Glutamatergic neuron (in vitro differentiated cells): ENCODE measurements around the gene BBX. TPM values are rescaled to one million over a fixed set of nuclear protein-coding genes. Genes with fewer than 3 reads are reported as not detected.

Experiments used
- DNase-seq: peaks from one replicate; pipeline ENCODE4 v3.0.0; 2022
- H3K27ac Mint-ChIP-seq: one replicate; pipeline ENCODE4 v1.8.0; 2020; ENCODE audit warnings: mild to moderate bottlenecking, mixed read lengths, inconsistent platforms; ENCODE audit not compliant: unreplicated experiment
- H3K27me3 Mint-ChIP-seq: one replicate; pipeline ENCODE4 v1.8.0; 2020; ENCODE audit warnings: mild to moderate bottlenecking, moderate library complexity, mixed read lengths, inconsistent platforms; ENCODE audit not compliant: unreplicated experiment
- H3K36me3 Mint-ChIP-seq: one replicate; pipeline ENCODE4 v1.8.0; 2020; ENCODE audit warnings: mild to moderate bottlenecking, mixed read lengths, inconsistent platforms; ENCODE audit not compliant: unreplicated experiment
- H3K4me1 Mint-ChIP-seq: one replicate; pipeline ENCODE4 v1.8.0; 2020; ENCODE audit warnings: mild to moderate bottlenecking, low read depth, mixed read lengths, inconsistent platforms; ENCODE audit not compliant: unreplicated experiment
- H3K4me3 Mint-ChIP-seq: one replicate; pipeline ENCODE4 v1.8.0; 2020; ENCODE audit warnings: mild to moderate bottlenecking, mixed read lengths, inconsistent platforms; ENCODE audit not compliant: unreplicated experiment
- H3K9me3 Mint-ChIP-seq: one replicate; pipeline ENCODE4 v1.8.0; 2020; ENCODE audit warnings: mild to moderate bottlenecking, moderate library complexity, mixed read lengths, inconsistent platforms; ENCODE audit not compliant: unreplicated experiment
- total RNA-seq: library from RNA; stranded (reverse); fragmentation: NEBNext Ultra II Directional; extraction: Animal tissue kit (Norgen Biotek cat#: 25700); gene quantifications from one replicate; pipeline ENCODE4 v1.2.1, GENCODE V29; 2021; ENCODE audit not compliant: unreplicated experiment
- TF ChIP-seq, protein P1 (sequence below): fragments of 200-600 bp; sonication (generic); IDR thresholded peaks from one replicate; pipeline ENCODE4 v1.5.0; 2021; ENCODE audit not compliant: partially characterized antibody, unreplicated experiment

BBX gene
- total RNA-seq, 1 donor from 2014 or later: 71.0 TPM

DNA sequence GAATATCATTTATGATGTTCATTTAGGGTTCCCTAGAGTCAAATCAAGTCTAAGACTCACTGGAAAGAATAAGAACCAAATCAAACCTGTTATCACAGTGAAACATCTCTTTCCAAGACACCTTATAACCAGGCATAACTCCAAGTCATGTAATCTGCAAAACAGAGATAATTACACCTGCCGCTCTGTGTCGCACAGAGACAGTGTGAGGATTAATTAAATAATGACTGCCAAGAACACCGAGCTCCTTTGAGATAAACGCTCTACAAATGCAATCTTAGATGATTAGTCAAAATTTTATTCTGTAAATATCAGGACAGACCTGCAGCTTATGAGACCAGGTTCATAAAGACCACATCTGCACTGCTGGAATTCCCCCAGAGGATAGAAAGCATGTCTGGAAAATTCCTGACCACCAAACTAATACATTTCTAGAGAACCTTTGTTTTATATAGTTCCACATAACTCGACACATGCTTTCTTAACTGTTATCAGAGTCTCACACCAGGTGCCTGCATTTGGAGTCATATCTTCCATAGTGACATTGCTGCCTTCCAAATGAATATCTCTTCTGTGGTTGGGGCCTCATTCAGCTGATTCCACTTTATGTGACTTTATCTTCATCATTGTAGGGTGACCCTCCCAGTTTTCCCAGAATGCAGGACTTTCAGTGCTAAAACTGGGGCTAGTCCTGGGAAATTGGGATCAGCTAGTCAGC lies 315.3 kb downstream of the BBX start:
- H3K36me3 Mint-ChIP-seq: no peaks in the 10 kb centered on the region
- H3K9me3 Mint-ChIP-seq: peaks cover 1% of the 10 kb centered on the region
- TF ChIP-seq, protein P1, sequence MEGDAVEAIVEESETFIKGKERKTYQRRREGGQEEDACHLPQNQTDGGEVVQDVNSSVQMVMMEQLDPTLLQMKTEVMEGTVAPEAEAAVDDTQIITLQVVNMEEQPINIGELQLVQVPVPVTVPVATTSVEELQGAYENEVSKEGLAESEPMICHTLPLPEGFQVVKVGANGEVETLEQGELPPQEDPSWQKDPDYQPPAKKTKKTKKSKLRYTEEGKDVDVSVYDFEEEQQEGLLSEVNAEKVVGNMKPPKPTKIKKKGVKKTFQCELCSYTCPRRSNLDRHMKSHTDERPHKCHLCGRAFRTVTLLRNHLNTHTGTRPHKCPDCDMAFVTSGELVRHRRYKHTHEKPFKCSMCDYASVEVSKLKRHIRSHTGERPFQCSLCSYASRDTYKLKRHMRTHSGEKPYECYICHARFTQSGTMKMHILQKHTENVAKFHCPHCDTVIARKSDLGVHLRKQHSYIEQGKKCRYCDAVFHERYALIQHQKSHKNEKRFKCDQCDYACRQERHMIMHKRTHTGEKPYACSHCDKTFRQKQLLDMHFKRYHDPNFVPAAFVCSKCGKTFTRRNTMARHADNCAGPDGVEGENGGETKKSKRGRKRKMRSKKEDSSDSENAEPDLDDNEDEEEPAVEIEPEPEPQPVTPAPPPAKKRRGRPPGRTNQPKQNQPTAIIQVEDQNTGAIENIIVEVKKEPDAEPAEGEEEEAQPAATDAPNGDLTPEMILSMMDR: no peak
- H3K27me3 Mint-ChIP-seq: no peaks in the 10 kb centered on the region
- peaks cover 2% of the 10 kb centered on the region for H3K4me1 Mint-ChIP-seq
- H3K27ac Mint-ChIP-seq: no peak overlapping the region
- DNase-seq: no peak
- H3K4me3 Mint-ChIP-seq: no peak overlapping the region

DNA sequence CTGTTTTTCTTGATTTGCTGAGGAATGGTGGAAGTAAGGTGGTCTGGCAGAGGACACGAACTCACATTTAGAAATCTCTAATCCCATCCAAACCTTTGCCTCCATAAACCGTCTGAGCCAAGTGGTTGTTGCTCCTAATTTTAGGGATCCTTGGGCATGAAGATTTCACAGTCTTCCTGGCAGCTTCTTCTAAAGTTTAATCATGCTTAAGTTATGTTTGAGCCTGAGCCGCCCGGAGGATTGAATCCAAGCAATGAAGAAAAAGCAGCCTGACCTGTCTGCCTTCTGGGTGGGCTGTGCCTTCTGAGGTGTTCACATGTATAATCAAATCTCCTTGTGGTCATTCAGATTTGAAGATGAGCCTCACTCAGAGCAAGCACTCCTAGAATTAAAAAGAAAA lies 319.1 kb downstream of the BBX start:
- Mint-ChIP-seq H3K9me3 (peaks cover 1% of the 10 kb centered on the region), H3K4me1 (peaks cover 11% of the 10 kb centered on the region), H3K36me3 (no peaks in the 10 kb centered on the region), H3K27ac (no peak overlapping the region), H3K27me3 (no peaks in the 10 kb centered on the region), H3K4me3 (no peak overlapping the region)
- DNase-seq: no peak
- TF ChIP-seq, protein P1: no peak

DNA sequence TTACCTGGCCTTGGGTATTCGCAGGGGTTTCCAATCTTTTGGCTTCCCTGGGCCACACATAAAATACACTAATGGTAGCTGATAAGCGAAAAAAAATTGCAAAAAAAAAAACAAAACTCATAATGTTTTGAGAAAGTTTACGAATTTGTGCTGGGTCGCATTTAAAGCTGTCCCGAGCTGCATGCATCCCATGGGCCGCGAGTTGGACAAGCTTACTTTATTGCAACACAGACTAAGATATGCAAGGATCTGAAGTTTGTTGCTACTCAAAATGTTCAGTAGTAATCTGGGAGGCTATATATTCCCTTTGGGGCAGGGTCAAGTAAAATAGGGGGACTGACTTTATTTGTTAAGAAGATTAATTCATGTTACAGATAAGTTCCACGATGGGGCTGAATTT lies 320.2 kb downstream of the BBX start:
- H3K9me3 Mint-ChIP-seq: peaks cover 1% of the 10 kb centered on the region
- no peak overlapping the region for H3K4me3 Mint-ChIP-seq
- TF ChIP-seq, protein P1: no peak
- peaks cover 11% of the 10 kb centered on the region for H3K4me1 Mint-ChIP-seq
- DNase-seq: no peak
- no peaks in the 10 kb centered on the region for H3K36me3 Mint-ChIP-seq
- H3K27ac Mint-ChIP-seq: no peak overlapping the region
- no peaks in the 10 kb centered on the region for H3K27me3 Mint-ChIP-seq

DNA sequence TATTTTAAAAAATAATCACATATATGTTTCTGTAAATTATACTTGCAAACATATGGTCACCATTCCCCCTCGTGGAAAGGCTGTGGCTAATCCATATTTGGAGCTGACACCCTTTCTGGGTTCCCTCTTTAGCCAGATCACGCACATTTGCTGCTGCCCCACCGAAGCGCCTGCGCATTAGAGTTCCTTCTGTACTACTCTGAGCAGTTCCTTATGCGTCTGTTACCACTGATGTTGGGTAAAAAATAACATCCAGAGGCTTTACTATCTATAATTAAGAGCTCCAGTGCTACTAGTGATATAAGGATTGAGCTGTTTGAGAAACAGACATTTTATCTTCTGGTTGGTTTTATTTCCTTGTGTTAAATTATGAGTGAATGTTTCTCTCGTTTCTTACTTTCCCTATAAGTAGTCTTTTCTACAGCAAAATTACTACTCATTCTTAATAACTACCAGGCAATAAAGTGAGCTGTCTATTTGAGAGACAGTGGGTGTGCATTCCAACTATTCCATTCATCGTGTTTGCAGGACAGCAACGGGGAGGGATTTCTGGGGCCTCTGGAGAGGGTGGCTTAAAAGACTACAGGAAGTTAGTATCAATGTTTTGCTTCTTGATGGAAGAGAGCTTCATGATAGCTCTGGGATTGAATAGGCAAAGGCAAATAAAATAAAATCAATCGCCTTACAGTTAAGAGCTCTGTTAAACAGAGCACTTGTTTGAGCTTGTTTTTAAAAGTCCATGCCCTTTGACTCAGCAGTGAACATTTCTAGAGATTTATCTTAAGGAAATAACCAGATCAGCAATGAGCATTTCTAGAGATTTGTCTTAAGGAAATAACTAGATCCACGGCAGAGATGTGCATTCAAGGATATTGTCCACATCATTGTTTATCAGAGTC lies 322.9 kb downstream of the BBX start:
- TF ChIP-seq, protein P1: no peak
- H3K4me1 Mint-ChIP-seq: peaks cover 11% of the 10 kb centered on the region

More for the DNA sequence above, 322.9 kb downstream of the BBX start:
- H3K4me3 Mint-ChIP-seq: no peak overlapping the region
- H3K36me3 Mint-ChIP-seq: no peaks in the 10 kb centered on the region
- H3K27me3 Mint-ChIP-seq: no peaks in the 10 kb centered on the region
- H3K27ac Mint-ChIP-seq: no peak overlapping the region
- peaks cover 2% of the 10 kb centered on the region for H3K9me3 Mint-ChIP-seq
- DNase-seq: no peak
